Measurements from ENCODE around the gene SMARCB1.

Gene SMARCB1

DNA sequence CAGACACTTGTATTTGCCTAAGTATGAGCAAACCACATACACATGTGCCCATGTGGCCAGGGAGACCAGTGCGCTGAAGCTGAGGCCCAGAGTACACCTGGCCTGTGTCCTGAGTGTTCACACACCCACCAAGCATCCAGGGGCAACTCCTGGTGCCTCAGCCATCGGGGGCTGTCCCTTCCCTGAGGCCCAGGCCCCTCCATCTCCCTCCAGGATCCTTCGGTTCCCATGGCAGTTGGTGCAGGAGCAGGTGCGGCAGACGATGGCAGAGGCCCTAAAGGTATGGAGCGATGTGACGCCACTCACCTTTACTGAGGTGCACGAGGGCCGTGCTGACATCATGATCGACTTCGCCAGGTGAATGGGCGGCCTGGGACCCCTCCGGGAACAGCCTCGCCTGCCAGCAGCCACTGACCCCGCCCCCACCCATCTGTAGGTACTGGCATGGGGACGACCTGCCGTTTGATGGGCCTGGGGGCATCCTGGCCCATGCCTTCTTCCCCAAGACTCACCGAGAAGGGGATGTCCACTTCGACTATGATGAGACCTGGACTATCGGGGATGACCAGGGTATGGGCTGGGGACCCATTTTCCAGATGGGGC is 6.5 kb upstream of the SMARCB1 start:
- no peak for DNase-seq (ENCODE audit: low spot score)

DNA sequence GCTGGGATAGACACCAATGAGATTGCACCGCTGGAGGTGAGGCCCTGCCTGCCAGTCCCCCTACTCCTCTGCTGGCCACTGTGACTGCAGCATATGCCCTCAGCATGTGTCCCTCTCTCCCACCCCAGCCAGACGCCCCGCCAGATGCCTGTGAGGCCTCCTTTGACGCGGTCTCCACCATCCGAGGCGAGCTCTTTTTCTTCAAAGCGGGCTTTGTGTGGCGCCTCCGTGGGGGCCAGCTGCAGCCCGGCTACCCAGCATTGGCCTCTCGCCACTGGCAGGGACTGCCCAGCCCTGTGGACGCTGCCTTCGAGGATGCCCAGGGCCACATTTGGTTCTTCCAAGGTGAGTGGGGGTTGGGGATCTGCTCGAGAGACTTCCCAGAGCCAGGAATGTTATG is 5.7 kb upstream of the SMARCB1 start:
- DNase-seq (ENCODE audit: low spot score): no peak

DNA sequence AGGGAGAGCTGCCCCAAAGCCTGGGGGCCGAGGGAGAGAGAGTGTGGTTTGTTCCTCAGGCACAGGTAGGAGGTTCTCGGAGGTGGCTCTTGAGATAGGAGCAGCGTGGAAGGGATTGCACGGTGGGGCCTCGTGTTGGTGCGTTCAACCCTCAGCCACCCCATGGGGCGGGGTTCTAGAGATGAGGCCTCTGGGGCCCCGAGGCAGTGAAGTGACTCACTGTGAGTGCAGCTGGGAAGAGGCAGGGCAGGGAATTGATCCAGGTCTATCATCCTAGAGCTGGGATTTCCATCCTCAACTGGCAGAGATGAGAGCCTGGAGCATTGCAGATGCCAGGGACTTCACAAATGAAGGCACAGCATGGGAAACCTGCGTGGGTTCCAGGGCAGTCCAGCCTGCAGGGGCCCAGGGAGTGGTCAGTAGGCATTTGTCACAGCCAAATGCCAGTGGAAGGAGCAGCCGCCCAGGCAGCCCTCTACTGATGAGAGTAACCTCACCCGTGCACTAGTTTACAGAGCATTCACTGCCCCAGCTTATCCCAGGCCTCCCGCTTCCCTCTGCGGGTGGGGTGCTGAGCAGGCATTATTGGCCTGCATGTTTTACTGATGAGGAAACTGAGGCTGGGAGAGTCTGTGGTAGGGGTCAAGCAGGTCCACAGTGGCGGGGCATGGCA is 5.1 kb upstream of the SMARCB1 start:
- DNase-seq (ENCODE audit: low spot score): no peak

DNA sequence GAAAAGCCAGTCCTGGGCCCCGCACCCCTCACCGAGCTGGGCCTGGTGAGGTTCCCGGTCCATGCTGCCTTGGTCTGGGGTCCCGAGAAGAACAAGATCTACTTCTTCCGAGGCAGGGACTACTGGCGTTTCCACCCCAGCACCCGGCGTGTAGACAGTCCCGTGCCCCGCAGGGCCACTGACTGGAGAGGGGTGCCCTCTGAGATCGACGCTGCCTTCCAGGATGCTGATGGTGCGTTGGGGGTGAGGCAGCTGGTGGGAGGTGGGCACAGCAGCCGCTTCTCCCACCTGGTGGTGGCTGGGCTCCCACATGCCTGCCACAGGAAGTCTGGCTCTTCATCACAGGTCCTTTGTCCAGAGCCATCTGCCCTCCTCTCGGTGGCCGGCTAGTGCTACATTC is 4.5 kb upstream of the SMARCB1 start:
- no peak for DNase-seq (ENCODE audit: low spot score)

DNA sequence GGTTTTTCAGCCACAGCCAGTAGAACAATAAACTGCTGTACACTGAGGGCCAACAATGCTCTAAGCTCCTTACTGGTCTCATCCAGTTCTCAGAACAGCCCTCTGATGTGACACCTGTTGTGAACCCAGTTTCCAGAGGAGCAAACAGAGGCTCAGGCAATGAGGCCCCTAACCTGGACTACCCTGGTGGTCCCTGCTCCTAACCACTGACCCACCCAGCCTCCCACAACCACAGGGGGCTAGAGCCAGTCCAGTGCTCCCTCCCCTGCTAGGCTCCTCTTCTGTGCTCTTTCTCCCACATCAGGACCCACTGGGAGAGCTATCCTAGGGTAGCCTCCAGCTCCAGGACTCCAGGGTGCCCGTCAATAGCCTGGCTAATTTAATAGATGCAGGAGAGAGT is 4.1 kb upstream of the SMARCB1 start:
- DNase-seq (ENCODE audit: low spot score): no peak

DNA sequence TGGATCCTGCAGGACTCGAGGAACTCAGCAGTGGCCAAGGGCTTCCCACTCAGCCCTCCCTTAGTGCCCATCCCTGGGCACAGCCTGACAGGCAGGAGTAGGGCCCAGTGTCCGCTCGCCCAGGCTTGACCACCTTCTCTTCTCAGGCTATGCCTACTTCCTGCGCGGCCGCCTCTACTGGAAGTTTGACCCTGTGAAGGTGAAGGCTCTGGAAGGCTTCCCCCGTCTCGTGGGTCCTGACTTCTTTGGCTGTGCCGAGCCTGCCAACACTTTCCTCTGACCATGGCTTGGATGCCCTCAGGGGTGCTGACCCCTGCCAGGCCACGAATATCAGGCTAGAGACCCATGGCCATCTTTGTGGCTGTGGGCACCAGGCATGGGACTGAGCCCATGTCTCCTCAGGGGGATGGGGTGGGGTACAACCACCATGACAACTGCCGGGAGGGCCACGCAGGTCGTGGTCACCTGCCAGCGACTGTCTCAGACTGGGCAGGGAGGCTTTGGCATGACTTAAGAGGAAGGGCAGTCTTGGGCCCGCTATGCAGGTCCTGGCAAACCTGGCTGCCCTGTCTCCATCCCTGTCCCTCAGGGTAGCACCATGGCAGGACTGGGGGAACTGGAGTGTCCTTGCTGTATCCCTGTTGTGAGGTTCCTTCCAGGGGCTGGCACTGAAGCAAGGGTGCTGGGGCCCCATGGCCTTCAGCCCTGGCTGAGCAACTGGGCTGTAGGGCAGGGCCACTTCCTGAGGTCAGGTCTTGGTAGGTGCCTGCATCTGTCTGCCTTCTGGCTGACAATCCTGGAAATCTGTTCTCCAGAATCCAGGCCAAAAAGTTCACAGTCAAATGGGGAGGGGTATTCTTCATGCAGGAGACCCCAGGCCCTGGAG is 3.3 kb upstream of the SMARCB1 start:
- DNase-seq (ENCODE audit: low spot score): no peak

DNA sequence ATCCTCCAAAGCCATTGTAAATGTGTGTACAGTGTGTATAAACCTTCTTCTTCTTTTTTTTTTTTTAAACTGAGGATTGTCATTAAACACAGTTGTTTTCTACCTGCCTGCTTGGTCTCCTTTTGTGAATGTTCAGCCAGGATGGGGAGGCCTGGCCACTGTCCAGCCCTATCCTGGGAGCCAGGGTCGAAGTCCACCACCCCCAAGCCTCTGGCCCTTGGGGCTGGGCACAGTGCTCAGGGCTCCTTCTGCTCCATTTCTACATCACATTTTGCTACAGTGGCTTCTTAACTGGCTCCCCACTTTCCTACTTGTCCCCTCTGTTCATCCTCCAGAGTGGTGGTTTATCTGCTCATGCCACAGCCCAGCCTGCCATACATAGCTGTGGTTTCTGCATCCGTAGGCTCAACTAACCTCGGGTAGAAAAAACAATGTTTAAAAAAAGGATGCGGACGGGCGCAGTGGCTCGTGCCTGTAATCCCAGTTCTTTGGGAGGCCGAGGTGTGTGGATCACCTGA is 2.5 kb upstream of the SMARCB1 start:
- no peak for DNase-seq (ENCODE audit: low spot score)

DNA sequence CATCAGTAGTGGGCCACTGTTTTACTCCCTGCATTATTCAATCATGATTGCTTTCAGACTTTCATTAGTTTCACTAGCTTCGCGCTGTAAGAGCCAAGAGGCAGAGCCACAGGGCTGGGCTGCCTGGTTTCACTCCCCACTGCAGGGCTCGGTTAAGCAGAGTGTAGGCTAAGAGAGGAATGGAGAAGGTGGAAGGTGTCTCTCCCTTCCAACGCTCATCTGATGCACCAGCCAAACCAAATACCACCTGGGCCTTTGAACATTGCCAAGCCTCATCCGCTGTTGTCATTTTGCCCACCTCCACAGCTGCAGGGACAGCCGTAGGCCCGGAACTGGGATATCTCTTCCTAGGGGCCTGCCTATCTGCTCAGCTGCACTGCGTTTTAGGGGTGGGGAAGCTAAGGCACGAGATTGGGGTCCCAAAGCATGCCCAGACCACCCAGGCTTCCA is 480 bp upstream of the SMARCB1 start:
- DNase-seq (ENCODE audit: low spot score): no peak

DNA sequence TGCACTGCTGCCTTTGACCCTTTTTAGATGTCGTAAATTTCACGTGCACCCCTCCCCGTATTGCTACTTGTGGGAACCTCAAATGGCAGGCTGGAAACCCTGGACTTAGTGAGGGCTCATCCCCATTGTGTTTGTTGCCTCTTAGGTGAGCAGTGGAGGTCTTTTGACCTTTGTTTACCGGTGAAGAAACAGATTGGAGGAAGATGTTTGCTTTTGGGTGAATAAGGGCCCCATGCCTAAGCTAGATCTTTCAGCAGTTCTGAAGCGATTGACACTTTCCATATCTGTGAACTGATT is 782 bp downstream of the SMARCB1 start:
- no peak for DNase-seq (ENCODE audit: low spot score)

DNA sequence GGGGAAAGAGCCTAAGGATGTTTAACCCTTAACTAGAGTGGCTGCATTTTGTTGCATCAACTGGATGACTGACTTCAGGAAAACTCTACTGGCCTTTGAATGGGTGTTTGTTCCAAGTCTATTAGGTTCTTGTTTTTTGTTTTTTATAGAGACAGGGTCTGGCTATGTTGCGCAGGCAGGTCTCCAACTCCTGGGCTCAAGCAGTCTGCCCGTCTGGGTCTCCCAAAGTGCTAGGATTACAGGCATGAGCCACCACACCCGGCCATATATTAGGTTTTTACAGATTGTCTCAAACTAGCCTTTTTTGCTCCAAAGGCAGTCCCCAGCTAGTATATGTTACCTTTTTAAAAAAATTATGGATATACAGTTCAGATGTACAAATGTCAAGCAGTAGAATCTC is 1.1 kb downstream of the SMARCB1 start:
- DNase-seq (ENCODE audit: low spot score): no peak

DNA sequence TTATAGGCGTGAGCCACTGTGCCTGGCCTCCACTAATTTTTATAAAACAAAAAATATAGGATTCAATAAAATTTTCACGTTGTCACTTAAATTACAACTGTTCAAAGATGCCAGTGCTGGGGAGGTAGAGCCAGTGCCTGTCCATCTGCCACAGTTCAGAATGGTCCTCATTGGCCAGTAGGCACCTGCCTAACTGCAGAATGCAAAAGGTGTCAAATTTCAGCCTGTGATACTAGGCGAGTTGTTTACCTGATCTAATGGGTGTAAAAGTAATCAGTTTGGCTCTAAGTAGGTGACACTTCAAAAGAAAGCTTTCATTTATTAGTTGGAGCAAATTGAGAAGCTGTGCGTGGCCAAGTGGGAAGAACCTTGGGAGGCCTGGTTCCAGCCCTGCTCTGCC is 2.4 kb downstream of the SMARCB1 start:
- DNase-seq (ENCODE audit: low spot score): no peak

DNA sequence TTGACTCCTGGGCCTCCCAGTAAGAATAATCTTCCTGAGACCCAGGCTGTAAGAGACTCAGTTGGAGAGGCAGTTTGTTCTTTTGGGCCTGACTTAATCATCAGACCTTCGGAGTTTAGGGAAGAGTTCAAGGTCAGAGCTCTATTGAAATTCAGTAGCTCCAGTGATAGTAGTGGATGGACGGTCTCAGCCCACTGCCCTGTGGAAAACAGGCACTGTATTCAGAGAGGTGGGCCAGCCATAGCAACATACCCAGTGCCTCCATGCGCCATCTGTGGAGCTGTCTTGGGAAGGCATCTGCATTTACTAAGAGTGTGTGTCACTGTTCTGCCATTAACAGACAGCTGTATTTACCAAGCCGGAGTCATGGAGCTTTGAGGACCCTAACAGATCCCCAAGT is 2.9 kb downstream of the SMARCB1 start:
- no peak for DNase-seq (ENCODE audit: low spot score)

DNA sequence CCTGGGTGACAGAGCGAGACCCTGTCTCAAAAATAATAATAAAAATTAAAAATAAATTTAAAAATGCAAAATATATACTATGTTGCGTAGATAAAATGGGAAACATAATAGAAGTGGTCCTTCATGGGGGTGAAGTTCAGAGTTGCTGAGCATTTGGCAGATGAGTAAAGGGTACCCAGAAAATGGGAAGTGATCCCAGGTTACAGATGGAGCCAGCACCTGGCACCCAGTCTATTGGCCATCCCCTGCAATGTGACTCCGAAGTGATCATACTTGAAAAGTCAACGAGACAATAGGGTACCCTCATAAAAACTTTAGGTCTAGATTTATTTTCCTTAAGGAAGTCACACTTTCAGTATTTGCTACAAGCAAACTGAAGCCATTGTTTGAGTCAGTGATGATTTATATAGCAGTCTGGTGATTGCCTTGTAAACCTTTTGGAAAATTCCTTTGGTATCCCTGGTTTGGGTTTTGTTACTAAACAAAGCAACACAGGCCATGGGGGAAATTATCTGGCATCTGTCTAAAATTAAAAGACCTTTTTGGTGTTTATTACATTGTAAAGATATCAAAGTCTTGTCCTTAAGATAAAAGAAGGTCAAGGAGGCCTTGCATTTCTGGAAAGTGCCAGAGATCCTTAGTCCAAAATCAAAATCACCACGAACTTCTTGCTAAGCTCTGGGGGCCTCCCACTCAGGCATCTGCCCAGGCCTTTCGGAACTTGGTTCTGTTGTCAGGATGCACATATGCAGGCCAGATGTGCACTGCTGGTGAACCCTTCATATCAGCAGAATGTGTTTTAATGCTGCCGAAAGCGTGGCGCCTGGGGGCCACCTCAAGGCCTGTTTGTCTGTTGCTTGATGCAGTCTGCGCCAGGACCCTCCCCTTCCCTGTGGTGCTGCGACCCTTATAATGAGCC is 4.3 kb downstream of the SMARCB1 start:
- DNase-seq (ENCODE audit: low spot score): no peak

DNA sequence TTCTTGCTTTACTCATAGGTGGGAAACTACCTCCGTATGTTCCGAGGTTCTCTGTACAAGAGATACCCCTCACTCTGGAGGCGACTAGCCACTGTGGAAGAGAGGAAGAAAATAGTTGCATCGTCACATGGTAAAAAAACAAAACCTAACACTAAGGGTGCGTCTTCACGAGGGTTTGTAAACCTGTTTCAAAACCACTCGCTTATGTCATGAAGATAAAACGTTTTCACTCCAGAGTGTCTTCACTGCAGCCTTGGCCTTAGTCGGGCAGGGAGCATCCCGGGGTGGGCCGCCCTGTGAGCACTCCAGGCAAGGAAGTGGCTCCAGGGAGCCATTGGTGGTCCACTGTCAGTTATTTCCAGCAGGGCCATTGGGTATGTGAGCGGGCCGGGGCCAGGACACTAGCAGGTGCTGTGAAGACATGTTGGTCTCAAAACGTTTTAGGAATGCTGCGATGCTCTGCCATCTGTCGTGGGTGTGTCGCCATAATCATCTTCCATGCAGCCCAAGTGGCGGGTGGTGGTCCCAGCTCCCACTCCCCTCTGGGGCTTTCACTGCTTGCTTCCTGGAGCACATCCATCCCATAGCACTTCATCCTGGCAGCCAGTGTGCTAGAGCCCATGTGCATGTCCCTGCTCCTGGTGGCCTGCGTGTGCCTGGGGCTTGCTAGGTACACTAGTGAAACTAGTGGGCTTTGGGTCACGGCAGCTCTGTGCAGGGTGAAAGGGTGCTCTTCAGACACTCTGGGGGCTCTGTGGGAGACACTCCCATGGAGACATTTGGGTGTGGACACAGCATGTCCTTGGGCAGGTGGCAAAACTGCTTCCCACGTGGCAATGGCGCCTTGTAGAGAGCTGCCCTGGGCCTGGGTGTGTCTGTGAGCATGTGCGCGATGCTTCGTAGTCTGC is 5.2 kb downstream of the SMARCB1 start:
- no peak for DNase-seq (ENCODE audit: low spot score)

DNA sequence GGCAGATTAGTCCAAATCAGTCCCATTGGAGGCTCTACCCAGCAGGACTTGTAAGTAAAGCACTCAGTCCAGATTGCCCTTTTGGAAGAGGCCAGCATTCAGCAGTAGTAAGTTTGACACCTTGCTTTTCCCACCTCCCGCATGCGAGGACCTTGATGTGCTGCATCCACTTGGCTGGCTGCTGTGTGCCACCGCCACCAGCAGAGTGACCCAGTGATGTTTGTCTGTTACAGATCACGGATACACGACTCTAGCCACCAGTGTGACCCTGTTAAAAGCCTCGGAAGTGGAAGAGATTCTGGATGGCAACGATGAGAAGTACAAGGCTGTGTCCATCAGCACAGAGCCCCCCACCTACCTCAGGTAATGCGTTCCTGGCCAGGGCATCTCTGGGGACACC is 6.6 kb downstream of the SMARCB1 start:
- no peak for DNase-seq (ENCODE audit: low spot score)

DNA sequence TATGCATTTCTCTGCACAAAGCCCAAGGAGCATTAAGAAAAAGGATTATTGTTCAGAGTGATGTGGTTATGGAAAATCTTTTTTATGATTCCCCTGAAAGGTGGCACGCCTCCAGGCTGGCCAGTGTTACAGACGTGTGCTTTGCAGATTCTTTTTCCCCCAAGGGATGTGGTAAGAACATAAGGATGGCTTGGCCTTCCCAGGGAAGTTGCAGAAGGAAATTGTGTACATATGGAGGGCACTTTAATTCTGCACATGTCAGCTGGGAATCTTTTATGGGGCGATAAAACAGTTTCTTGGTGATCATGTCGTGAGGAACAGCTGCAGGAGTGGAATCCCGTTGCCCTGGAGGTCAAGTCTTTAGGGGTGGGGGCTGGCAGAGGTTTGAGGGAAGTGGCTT is 9.7 kb downstream of the SMARCB1 start:
- no peak for DNase-seq (ENCODE audit: low spot score)

DNA sequence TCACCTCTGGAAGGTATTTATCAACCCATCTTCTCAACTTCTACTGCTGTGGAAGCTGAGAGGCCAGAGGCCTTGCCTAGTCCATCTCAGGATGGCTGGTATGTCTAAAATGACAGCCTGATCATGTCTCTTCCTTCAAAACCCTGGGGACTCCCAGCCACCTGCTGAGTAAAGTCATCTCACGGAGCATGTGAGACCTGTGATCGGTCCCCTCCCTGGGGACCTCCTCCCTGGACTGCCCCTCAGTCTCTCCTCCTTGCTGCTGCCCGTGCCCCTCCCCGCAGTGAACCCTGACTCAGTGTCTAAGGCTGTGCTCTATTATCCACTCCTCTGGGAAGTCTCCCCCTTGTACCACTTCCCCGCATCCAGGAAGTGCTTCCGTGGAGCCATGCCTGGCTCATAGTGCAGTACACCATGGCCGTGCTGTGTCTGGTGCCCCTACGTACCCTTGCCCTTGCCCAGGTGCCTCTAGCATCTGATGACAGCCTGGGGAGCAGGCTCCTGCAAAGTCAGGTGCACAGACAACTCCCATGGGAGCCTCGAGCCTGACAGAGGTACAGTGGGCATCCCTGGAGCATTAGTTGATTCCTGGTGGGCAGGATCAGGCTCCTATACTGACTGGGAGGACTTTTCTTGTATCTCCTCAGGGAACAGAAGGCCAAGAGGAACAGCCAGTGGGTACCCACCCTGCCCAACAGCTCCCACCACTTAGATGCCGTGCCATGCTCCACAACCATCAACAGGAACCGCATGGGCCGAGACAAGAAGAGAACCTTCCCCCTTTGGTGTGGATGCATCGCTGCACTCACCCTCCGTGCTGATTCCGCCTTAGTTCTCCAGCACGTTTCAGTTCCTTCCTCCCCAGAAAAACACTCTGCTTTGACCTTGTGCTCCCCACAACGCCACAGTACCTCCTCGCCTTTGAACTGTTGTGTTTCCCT is 13.8 kb downstream of the SMARCB1 start:
- DNase-seq (ENCODE audit: low spot score): no peak

DNA sequence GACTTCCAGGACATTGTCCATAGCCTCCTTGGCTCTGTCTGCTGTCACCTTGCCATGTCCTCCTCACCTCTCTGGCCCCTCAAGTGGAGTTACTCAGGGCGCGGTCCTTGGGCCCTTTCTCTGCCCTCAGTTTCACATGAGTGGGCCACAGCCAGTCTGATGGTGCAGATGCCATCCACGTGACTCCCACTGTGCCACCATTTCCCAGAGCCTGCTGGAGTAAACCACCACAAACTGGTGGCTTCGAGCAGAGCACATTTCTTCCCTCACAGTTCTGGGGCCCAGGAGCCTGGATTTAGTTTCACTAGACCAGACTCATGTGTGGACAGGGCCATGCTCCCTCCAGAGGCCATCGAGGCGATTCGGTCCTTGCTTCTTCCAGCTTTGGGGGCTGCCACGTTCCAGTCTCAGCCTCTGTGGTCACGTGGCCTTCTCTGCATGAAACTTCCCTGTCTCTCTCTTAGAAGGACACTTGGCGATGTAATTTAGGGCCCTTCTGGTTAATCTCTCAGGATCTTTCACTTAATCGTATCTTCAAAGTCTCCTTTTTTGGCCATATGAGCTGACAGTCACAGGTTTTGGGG is 14.6 kb downstream of the SMARCB1 start:
- no peak for DNase-seq (ENCODE audit: low spot score)

DNA sequence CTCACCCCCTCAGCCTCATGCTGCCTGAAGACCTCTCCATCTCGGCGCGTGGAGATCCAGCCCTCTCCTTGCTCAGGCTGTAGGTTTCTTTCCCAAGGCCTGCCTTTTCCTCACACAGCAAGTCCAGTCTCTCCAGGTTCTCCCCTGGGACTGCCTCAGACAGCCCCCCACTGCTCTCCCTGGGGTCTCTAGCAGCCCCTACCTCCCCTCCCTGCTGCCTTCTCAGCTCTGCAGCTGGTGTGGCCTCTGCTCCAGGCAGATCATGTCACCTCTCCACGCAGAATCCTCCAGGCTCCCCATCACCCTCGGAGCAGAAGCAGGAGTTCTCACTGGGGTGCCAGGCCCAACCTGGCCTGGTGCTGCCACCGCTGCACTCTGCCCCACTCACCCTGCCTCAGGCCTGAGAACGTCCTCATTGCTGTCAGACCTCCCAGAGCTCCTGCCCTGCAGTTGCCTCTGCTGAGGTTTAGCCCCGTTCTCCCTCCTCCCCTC is 15.2 kb downstream of the SMARCB1 start:
- no peak for DNase-seq (ENCODE audit: low spot score)
